Neutrophil (primary cell): Measurements from ENCODE around the gene PSMA6.
A peak's percentile ranks its signal among the peaks of the same experiment; 100 is the strongest.

Source experiments
- H3K27ac ChIP-seq: fragments of 200-600 bp; sonication (generic); 2 replicates; pipeline ENCODE4 v1.5.1; 2016; ENCODE audit warnings: mild to moderate bottlenecking, moderate library complexity
- H3K27me3 ChIP-seq: fragments of 200-600 bp; sonication (generic); 2 replicates; pipeline ENCODE4 v1.6.0; 2016; ENCODE audit warnings: mild to moderate bottlenecking
- H3K36me3 ChIP-seq: fragments of 200-600 bp; sonication (generic); 2 replicates; pipeline ENCODE4 v1.5.1; 2017
- H3K4me1 ChIP-seq, 2 experiments: fragments of 200-600 bp in 1 of 2; sonication (generic) in 1 of 2; 1 replicate in 1 of 2; 2 replicates in 1 of 2; pipeline versions ENCODE4 v1.5.1 to v1.6.1; 2013 to 2016; ENCODE audit warnings: low read depth in 1 of 2, low read length in 1 of 2, mild to moderate bottlenecking in 1 of 2, moderate library complexity in 1 of 2; ENCODE audit not compliant: control insufficient read depth in 1 of 2, insufficient read depth in 1 of 2
- H3K4me3 ChIP-seq, 2 experiments: fragments of 200-600 bp in 1 of 2; sonication (generic) in 1 of 2; 1 replicate in 1 of 2; 2 replicates in 1 of 2; pipeline ENCODE4 v1.5.1; 2013 to 2016; ENCODE audit warnings: low read depth in 1 of 2, low read length in 1 of 2, mild to moderate bottlenecking in 1 of 2, moderate library complexity in 1 of 2
- H3K9me3 ChIP-seq: fragments of 200-600 bp; sonication (generic); 2 replicates; pipeline ENCODE4 v1.5.1; 2016
- TF ChIP-seq, protein P1 (sequence below): fragments of 200-600 bp; sonication (generic); IDR thresholded peaks from 2 replicates; pipeline ENCODE4 v1.5.1; 2016; ENCODE audit warnings: antibody characterized with exemption

The PSMA6 gene

DNA sequence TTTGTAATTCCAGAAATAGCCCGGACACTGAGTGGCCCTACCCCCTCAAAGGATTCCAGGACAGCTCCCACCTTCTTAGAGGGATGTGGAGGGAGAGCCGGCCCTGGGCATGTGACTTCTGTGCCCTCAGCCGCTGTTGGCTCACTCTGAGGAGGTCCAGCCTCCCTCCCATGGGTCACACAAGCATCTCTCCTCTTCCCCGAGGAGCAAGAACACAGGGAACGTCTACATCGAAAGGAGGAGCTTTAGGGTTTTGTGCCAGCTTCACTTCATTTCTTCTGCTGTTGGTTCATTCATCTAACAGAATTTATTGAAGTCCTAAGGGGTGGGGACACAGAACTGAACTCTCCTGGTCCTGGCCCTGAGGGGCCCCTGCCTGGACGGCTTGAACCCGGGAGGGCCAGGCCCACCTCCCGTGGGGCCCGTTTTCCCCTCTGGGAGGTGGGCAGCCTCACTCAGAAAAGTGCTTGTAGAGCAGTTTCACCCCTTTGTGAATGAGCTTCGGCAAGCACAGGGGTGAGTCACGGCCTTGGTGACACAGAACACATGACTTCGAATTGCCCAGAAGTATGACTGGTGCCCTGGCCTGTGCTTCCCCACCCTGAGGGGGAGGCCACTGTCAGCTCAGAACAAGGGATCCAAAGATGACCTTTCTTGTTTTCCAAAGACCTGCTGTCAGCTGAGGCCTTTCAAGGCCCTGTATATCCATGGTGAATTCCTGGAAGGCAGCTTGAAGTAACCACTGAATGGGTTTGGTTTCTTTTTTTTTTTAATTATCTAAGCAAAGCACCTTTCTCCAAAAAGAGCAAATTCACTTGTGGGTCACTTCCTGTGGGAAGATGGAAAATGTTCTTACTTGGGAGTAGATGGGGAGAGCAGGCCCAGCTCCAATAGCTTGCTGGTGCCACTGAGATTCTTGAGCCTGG, 73.2 kb downstream of the PSMA6 start:
- no peak overlapping the region for H3K27ac ChIP-seq
- H3K9me3 ChIP-seq, result no peaks in the 10 kb centered on the region
- no peaks in the 10 kb centered on the region for H3K27me3 ChIP-seq
- H3K36me3 ChIP-seq, result no peaks in the 10 kb centered on the region
- TF ChIP-seq, protein P1, sequence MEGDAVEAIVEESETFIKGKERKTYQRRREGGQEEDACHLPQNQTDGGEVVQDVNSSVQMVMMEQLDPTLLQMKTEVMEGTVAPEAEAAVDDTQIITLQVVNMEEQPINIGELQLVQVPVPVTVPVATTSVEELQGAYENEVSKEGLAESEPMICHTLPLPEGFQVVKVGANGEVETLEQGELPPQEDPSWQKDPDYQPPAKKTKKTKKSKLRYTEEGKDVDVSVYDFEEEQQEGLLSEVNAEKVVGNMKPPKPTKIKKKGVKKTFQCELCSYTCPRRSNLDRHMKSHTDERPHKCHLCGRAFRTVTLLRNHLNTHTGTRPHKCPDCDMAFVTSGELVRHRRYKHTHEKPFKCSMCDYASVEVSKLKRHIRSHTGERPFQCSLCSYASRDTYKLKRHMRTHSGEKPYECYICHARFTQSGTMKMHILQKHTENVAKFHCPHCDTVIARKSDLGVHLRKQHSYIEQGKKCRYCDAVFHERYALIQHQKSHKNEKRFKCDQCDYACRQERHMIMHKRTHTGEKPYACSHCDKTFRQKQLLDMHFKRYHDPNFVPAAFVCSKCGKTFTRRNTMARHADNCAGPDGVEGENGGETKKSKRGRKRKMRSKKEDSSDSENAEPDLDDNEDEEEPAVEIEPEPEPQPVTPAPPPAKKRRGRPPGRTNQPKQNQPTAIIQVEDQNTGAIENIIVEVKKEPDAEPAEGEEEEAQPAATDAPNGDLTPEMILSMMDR, result no peak
- H3K4me3 ChIP-seq, result no peak overlapping the region
- H3K4me1 ChIP-seq, result peaks cover 30 to 36% of the 10 kb centered on the region in 2 experiments

DNA sequence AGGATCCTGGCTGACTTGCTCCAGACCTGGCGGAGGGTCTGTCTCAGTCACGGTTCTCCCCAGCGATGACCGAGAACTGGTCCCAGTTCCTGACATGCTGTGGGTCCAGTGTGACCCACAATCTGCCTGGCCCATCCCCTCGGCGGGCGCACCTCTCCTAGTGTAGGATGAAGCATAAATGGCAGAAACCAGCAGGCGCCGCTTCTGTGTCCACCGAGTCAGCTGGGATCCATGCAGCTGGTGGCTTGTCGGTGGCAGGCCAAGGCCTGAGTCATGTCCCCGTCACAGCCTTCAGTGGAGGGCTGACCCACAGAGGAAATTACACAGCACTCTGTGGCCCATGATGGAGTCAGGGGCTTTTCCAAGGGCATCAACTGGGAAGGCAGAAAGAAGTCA, 73.9 kb downstream of the PSMA6 start:
- no peaks in the 10 kb centered on the region for H3K36me3 ChIP-seq
- TF ChIP-seq, protein P1, result no peak
- H3K27me3 ChIP-seq, result no peaks in the 10 kb centered on the region
- no peaks in the 10 kb centered on the region for H3K9me3 ChIP-seq
- H3K4me1 ChIP-seq, result peaks cover 32 to 41% of the 10 kb centered on the region in 2 experiments
- peak overlapping the region; percentile 18 for H3K27ac ChIP-seq
- H3K4me3 ChIP-seq, result no peak overlapping the region

DNA sequence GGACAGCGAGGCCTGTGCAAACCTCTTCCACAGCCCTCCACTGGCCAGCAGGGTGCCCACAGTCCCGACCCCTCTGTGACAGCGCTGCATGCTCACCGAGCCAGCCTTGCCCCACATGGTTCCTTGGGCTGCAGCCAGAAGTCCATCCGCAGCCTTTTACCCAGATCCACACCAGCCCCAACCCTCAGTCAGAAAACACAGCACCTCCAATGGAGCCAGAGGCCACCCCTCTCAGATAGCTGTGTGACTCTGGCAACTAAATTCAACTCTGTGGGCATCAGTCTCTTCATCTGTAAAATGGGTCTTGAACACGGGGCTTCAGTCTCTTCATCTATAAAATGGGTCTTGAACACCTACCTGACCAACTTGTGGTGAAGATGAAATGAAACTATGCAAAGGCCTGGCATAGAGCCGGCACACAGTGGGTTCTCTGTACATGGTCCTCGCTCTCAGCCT, 74.4 kb downstream of the PSMA6 start:
- peak overlapping the region; percentile 18 for H3K27ac ChIP-seq
- TF ChIP-seq, protein P1, result no peak

DNA sequence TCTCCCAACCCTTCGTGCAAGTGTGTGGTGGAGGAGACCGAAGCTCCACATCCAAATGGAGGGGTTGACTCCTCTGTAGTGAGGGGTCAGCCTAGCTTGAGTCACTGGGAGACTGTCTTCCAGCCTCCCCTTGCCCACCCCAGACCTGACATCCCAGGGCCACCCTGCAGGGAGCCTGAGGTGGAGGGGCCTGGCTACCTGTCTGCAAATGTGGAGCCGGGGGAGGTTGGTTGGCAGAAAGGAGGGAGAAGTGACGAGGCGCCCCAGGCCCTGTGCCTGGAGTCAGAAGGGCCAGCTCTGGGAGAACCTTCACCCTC, 74.8 kb downstream of the PSMA6 start:
- no peak overlapping the region for H3K4me3 ChIP-seq
- H3K27me3 ChIP-seq, result no peaks in the 10 kb centered on the region
- no peaks in the 10 kb centered on the region for H3K36me3 ChIP-seq
- TF ChIP-seq, protein P1, result no peak
- H3K27ac ChIP-seq, result no peak overlapping the region
- H3K4me1 ChIP-seq, result peaks cover 32 to 41% of the 10 kb centered on the region in 2 experiments
- H3K9me3 ChIP-seq, result no peaks in the 10 kb centered on the region

More for the DNA sequence above, 74.4 kb downstream of the PSMA6 start:
- Histone ChIP-seq H3K9me3 (no peaks in the 10 kb centered on the region), H3K27me3 (no peaks in the 10 kb centered on the region), H3K4me3 (no peak overlapping the region), H3K4me1 (peaks cover 32 to 41% of the 10 kb centered on the region in 2 experiments), H3K36me3 (no peaks in the 10 kb centered on the region)
